ENCODE data around the gene KRTAP4-3. TPM values are rescaled to one million over a fixed set of nuclear protein-coding genes. Genes with fewer than 3 reads are reported as not detected.

Gene KRTAP4-3
- total and polyA plus RNA-seq, 2 of the 13 experiments (the other 11 are each of a cell fraction or from before 2014, with no cell fraction given), result not detected

- Histone ChIP-seq H4K20me1 (ENCODE audit: insufficient read depth, low read length) (no peaks in the 10 kb centered on the region), H3K4me3 (replicated peaks in 1 of 3; ENCODE audit: insufficient read depth in 1 of 3, low read depth in 2 of 3, low read length in 3 of 3) (no peak overlapping the region), H3K27me3 (ENCODE audit: control insufficient read depth in 1 of 2, insufficient read depth in 2 of 2, low read length in 2 of 2) (peaks cover 0 to 4% of the 10 kb centered on the region in 2 experiments; a peak in 2 of 5 replicates), H3K36me3 (replicated peaks in 1 of 2; ENCODE audit: control insufficient read depth in 1 of 2, insufficient read depth in 2 of 2, low read length in 2 of 2) (no peaks in the 10 kb centered on the region), H2AFZ (ENCODE audit: low read length) (no peak overlapping the region), H3K27ac (ENCODE audit: extremely low read length, insufficient read depth, low read length) (no peak overlapping the region), H3K79me2 (ENCODE audit: insufficient read depth, low read length) (no peaks in the 10 kb centered on the region), H3K9me3 (ENCODE audit: low read length) (no peaks in the 10 kb centered on the region), H3K4me1 (ENCODE audit: insufficient read depth, low read length) (no peaks in the 10 kb centered on the region), H3K4me2 (ENCODE audit: low read depth, low read length) (no peak overlapping the region), H3K9ac (ENCODE audit: insufficient read depth, low read depth, low read length) (no peak overlapping the region)
- ATAC-seq (no peak), FAIRE-seq (no peak), DNase-seq (ENCODE audit: low spot score) (no peak)
- in situ Hi-C loops (cut with HindIII; ENCODE audit: extremely low pct_ligation_motif_present, low pct_unique_long_range_greater_than_20kb), result no loop called here
- BruUV-seq (replicated peaks), result no TSS peak
- ChIA-PET CTCF (ENCODE audit: low intra/inter-chr PET ratio, low total read pairs) (no interaction called here), POLR2A (no interaction called here)
- intact Hi-C loops (cut with micrococcal nuclease; ENCODE audit: unreplicated experiment), result no loop called here
- 60% methylated on average over 4 of the region's 4 CpGs for WGBS (ENCODE audit: low lambda C conversion rate)
- TF ChIP-seq, protein P1, sequence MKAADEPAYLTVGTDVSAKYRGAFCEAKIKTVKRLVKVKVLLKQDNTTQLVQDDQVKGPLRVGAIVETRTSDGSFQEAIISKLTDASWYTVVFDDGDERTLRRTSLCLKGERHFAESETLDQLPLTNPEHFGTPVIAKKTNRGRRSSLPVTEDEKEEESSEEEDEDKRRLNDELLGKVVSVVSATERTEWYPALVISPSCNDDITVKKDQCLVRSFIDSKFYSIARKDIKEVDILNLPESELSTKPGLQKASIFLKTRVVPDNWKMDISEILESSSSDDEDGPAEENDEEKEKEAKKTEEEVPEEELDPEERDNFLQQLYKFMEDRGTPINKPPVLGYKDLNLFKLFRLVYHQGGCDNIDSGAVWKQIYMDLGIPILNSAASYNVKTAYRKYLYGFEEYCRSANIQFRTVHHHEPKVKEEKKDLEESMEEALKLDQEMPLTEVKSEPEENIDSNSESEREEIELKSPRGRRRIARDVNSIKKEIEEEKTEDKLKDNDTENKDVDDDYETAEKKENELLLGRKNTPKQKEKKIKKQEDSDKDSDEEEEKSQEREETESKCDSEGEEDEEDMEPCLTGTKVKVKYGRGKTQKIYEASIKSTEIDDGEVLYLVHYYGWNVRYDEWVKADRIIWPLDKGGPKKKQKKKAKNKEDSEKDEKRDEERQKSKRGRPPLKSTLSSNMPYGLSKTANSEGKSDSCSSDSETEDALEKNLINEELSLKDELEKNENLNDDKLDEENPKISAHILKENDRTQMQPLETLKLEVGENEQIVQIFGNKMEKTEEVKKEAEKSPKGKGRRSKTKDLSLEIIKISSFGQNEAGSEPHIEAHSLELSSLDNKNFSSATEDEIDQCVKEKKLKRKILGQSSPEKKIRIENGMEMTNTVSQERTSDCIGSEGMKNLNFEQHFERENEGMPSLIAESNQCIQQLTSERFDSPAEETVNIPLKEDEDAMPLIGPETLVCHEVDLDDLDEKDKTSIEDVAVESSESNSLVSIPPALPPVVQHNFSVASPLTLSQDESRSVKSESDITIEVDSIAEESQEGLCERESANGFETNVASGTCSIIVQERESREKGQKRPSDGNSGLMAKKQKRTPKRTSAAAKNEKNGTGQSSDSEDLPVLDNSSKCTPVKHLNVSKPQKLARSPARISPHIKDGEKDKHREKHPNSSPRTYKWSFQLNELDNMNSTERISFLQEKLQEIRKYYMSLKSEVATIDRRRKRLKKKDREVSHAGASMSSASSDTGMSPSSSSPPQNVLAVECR (CRISPR knock-in tag; IDR thresholded peaks at IDR 0.05; ENCODE audit: borderline replicate concordance), result no peak
- no peak for TF ChIP-seq IRX3 (CRISPR knock-in tag; IDR thresholded peaks at IDR 0.05; ENCODE audit: borderline replicate concordance, low read depth)
- TF ChIP-seq AGO2 (optimal IDR thresholded peaks at IDR 0.05; ENCODE audit: low read depth, low read length), result no peak
- TF ChIP-seq, protein P2, sequence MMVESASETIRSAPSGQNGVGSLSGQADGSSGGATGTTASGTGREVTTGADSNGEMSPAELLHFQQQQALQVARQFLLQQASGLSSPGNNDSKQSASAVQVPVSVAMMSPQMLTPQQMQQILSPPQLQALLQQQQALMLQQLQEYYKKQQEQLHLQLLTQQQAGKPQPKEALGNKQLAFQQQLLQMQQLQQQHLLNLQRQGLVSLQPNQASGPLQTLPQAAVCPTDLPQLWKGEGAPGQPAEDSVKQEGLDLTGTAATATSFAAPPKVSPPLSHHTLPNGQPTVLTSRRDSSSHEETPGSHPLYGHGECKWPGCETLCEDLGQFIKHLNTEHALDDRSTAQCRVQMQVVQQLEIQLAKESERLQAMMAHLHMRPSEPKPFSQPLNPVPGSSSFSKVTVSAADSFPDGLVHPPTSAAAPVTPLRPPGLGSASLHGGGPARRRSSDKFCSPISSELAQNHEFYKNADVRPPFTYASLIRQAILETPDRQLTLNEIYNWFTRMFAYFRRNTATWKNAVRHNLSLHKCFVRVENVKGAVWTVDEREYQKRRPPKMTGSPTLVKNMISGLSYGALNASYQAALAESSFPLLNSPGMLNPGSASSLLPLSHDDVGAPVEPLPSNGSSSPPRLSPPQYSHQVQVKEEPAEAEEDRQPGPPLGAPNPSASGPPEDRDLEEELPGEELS (CRISPR knock-in tag; IDR thresholded peaks at IDR 0.05), result no peak
- TF ChIP-seq ZBTB40 (IDR thresholded peaks at IDR 0.05), result no peak
- no peak for TF ChIP-seq ZBTB40 (CRISPR knock-in tag; IDR thresholded peaks at IDR 0.05)
- no peak for TF ChIP-seq NFKB2 (CRISPR knock-in tag; IDR thresholded peaks at IDR 0.05; ENCODE audit: borderline replicate concordance)
- TF ChIP-seq, protein P3, sequence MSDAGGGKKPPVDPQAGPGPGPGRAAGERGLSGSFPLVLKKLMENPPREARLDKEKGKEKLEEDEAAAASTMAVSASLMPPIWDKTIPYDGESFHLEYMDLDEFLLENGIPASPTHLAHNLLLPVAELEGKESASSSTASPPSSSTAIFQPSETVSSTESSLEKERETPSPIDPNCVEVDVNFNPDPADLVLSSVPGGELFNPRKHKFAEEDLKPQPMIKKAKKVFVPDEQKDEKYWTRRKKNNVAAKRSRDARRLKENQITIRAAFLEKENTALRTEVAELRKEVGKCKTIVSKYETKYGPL (CRISPR knock-in tag; IDR thresholded peaks at IDR 0.05), result no peak
Observed at GRCh38 chr17:41118721-41119120, 49.3 kb downstream of the KRTAP4-3 start.

All from HepG2 (cell line).